HEK293 (cell line): ENCODE measurements around the gene MCM5.

ENCODE experiments used
- CTCF ChIA-PET: fragments of 350-600 bp; formaldehyde crosslinking; extraction: SDS; loops from one replicate; lab custom pipeline; 2021; ENCODE audit warnings: antibody characterized with exemption; lab: Yijun Ruan, JAX
- POLR2A ChIA-PET: fragments of 300-600 bp; formaldehyde crosslinking; extraction: SDS; loops from one replicate; lab custom pipeline; 2020; ENCODE audit warnings: antibody characterized with exemption, inconsistent platforms; lab: Yijun Ruan, JAX
- H3K27ac ChIP-seq: fragments of 200-500 bp; sonication (Bioruptor generic); 2 replicates; pipeline ENCODE4 v1.5.1; 2014; ENCODE audit warnings: low read depth, low read length, control low read depth, inconsistent platforms; ENCODE audit errors: extremely low read depth
- H3K36me3 ChIP-seq, 2 experiments: fragments of 200-500 bp in 1 of 2; sonication (Bioruptor generic) in 1 of 2; 1 replicate in 1 of 2; 2 replicates in 1 of 2; pipeline ENCODE4 v1.5.1; 2014 to 2017; ENCODE audit warnings: inconsistent platforms in 2 of 2, low read length in 2 of 2; ENCODE audit not compliant: control insufficient read depth in 2 of 2, insufficient read depth in 1 of 2
- H3K4me1 ChIP-seq: fragments of 200-500 bp; sonication (Bioruptor generic); 2 replicates; pipeline ENCODE4 v1.5.1; 2014; ENCODE audit warnings: mild to moderate bottlenecking, low read length, inconsistent platforms; ENCODE audit not compliant: control insufficient read depth, insufficient read depth
- H3K4me3 ChIP-seq: 2 replicates; pipeline ENCODE4 v1.5.1; 2011; ENCODE audit warnings: low read depth, mild to moderate bottlenecking, control low read depth, low read length, moderate library complexity
- H3K9me3 ChIP-seq: fragments of 200-500 bp; sonication (Bioruptor generic); 2 replicates; pipeline ENCODE4 v1.5.1; 2014; ENCODE audit warnings: low read depth, low read length, inconsistent platforms; ENCODE audit not compliant: control insufficient read depth, insufficient read depth
- BCL6B ChIP-seq: fragments of 450-650 bp; formaldehyde crosslinking; IDR thresholded peaks from 2 replicates; pipeline ENCODE4 v1.5.1; 2017; ENCODE audit warnings: missing biosample characterization, missing genetic modification characterization
- CTCF ChIP-seq: fragments of 450-650 bp; formaldehyde crosslinking; IDR thresholded peaks from 2 replicates; pipeline ENCODE4 v1.5.1; 2016; ENCODE audit warnings: missing biosample characterization, missing genetic modification characterization
- HOXC10 ChIP-seq: sonication (generic); formaldehyde crosslinking; IDR thresholded peaks from 2 replicates; pipeline ENCODE4 v1.8.1; 2023; ENCODE audit warnings: mild to moderate bottlenecking, missing genetic modification reagents
- HOXD13 ChIP-seq: sonication (generic); formaldehyde crosslinking; IDR thresholded peaks from 2 replicates; pipeline ENCODE4 v1.8.0; 2022; ENCODE audit warnings: missing genetic modification reagents, borderline replicate concordance
- IKZF3 ChIP-seq: fragments of 450-650 bp; IDR thresholded peaks from 2 replicates; pipeline ENCODE4 v1.5.0; 2018; ENCODE audit warnings: missing biosample characterization, mild to moderate bottlenecking, missing genetic modification characterization, moderate library complexity
- INSM2 ChIP-seq: fragments of 450-650 bp; formaldehyde crosslinking; IDR thresholded peaks from 2 replicates; pipeline ENCODE4 v1.5.1; 2016; ENCODE audit warnings: missing biosample characterization, missing genetic modification characterization
- KLF10 ChIP-seq: fragments of 450-650 bp; IDR thresholded peaks from 2 replicates; pipeline ENCODE4 v1.5.1; 2018; ENCODE audit warnings: missing biosample characterization, mild to moderate bottlenecking, missing genetic modification characterization
- KLF7 ChIP-seq: fragments of 450-650 bp; formaldehyde crosslinking; IDR thresholded peaks from 2 replicates; pipeline ENCODE4 v1.5.1; 2016; ENCODE audit warnings: missing biosample characterization, missing genetic modification characterization, borderline replicate concordance
- OSR2 ChIP-seq: fragments of 450-650 bp; formaldehyde crosslinking; IDR thresholded peaks from 2 replicates; pipeline ENCODE4 v1.5.1; 2016; ENCODE audit warnings: missing biosample characterization, missing genetic modification characterization
- OVOL3 ChIP-seq: fragments of 450-650 bp; formaldehyde crosslinking; IDR thresholded peaks from 2 replicates; pipeline ENCODE4 v1.5.1; 2016; ENCODE audit warnings: missing biosample characterization, missing genetic modification characterization
- SCRT2 ChIP-seq: fragments of 450-650 bp; formaldehyde crosslinking; IDR thresholded peaks from 2 replicates; pipeline ENCODE4 v1.5.1; 2016; ENCODE audit warnings: missing biosample characterization, missing genetic modification characterization
- ZFP69B ChIP-seq: fragments of 450-650 bp; formaldehyde crosslinking; IDR thresholded peaks from 2 replicates; pipeline ENCODE4 v1.5.1; 2016; ENCODE audit warnings: missing biosample characterization, missing genetic modification characterization
- ZNF174 ChIP-seq: fragments of 450-650 bp; formaldehyde crosslinking; IDR thresholded peaks from 2 replicates; pipeline ENCODE4 v1.5.0; 2017; ENCODE audit warnings: missing biosample characterization, mild to moderate bottlenecking, missing genetic modification characterization
- ZNF184 ChIP-seq: fragments of 450-650 bp; IDR thresholded peaks from 2 replicates; pipeline ENCODE4 v1.5.1; 2018; ENCODE audit warnings: missing biosample characterization, mild to moderate bottlenecking, missing genetic modification characterization
- ZNF239 ChIP-seq: fragments of 450-650 bp; formaldehyde crosslinking; IDR thresholded peaks from 2 replicates; pipeline ENCODE4 v1.5.1; 2016; ENCODE audit warnings: missing biosample characterization, missing genetic modification characterization
- ZNF324 ChIP-seq: fragments of 450-650 bp; formaldehyde crosslinking; IDR thresholded peaks from 2 replicates; pipeline ENCODE4 v1.5.1; 2016; ENCODE audit warnings: missing biosample characterization, missing genetic modification characterization
- ZNF391 ChIP-seq: fragments of 450-650 bp; formaldehyde crosslinking; IDR thresholded peaks from 2 replicates; pipeline ENCODE4 v1.5.1; 2016; ENCODE audit warnings: low read depth, missing biosample characterization, missing genetic modification characterization, borderline replicate concordance
- ZNF48 ChIP-seq: fragments of 450-650 bp; formaldehyde crosslinking; IDR thresholded peaks from 2 replicates; pipeline ENCODE4 v1.5.1; 2016; ENCODE audit warnings: missing biosample characterization, missing genetic modification characterization
- ZNF521 ChIP-seq: fragments of 450-650 bp; formaldehyde crosslinking; IDR thresholded peaks from 2 replicates; pipeline ENCODE4 v1.5.1; 2017; ENCODE audit warnings: missing biosample characterization, mild to moderate bottlenecking, missing genetic modification characterization
- ZNF558 ChIP-seq: fragments of 450-650 bp; formaldehyde crosslinking; IDR thresholded peaks from 2 replicates; pipeline ENCODE4 v1.5.1; 2016; ENCODE audit warnings: missing biosample characterization, missing genetic modification characterization
- ZNF571 ChIP-seq: fragments of 450-650 bp; formaldehyde crosslinking; IDR thresholded peaks from 2 replicates; pipeline ENCODE4 v1.5.0; 2017; ENCODE audit warnings: missing biosample characterization, missing genetic modification characterization
- ZNF621 ChIP-seq: fragments of 450-650 bp; formaldehyde crosslinking; IDR thresholded peaks from 2 replicates; pipeline ENCODE4 v1.5.1; 2017; ENCODE audit warnings: missing biosample characterization, missing genetic modification characterization
- ZNF664 ChIP-seq: fragments of 450-650 bp; formaldehyde crosslinking; IDR thresholded peaks from 2 replicates; pipeline ENCODE4 v1.5.1; 2016; ENCODE audit warnings: missing biosample characterization, missing genetic modification characterization
- ZNF677 ChIP-seq: fragments of 450-650 bp; IDR thresholded peaks from 2 replicates; pipeline ENCODE4 v1.5.0; 2018; ENCODE audit warnings: missing biosample characterization, mild to moderate bottlenecking, missing genetic modification characterization, moderate library complexity
- ZNF701 ChIP-seq: fragments of 450-650 bp; formaldehyde crosslinking; IDR thresholded peaks from 2 replicates; pipeline ENCODE4 v1.5.1; 2016; ENCODE audit warnings: missing biosample characterization, missing genetic modification characterization
- ZNF785 ChIP-seq: fragments of 450-650 bp; formaldehyde crosslinking; IDR thresholded peaks from 2 replicates; pipeline ENCODE4 v1.5.1; 2016; ENCODE audit warnings: missing biosample characterization, missing genetic modification characterization
- ZNF791 ChIP-seq: fragments of 450-650 bp; formaldehyde crosslinking; IDR thresholded peaks from 2 replicates; pipeline ENCODE4 v1.5.1; 2016; ENCODE audit warnings: missing biosample characterization, missing genetic modification characterization
- TF ChIP-seq, protein P1 (sequence below): fragments of 450-650 bp; formaldehyde crosslinking; IDR thresholded peaks from 2 replicates; pipeline ENCODE4 v1.5.1; 2017; ENCODE audit warnings: missing biosample characterization, missing genetic modification characterization

MCM5 gene

GRCh38 chr22:35384975-35385588, 14.9 kb upstream of the MCM5 start (continued):
- TF ChIP-seq ZNF521 (tag by site-specific recombination) = no peak
- TF ChIP-seq HOXD13 (CRISPR knock-in tag) = no peak
- TF ChIP-seq CTCF (tag by site-specific recombination) = no peak

DNA sequence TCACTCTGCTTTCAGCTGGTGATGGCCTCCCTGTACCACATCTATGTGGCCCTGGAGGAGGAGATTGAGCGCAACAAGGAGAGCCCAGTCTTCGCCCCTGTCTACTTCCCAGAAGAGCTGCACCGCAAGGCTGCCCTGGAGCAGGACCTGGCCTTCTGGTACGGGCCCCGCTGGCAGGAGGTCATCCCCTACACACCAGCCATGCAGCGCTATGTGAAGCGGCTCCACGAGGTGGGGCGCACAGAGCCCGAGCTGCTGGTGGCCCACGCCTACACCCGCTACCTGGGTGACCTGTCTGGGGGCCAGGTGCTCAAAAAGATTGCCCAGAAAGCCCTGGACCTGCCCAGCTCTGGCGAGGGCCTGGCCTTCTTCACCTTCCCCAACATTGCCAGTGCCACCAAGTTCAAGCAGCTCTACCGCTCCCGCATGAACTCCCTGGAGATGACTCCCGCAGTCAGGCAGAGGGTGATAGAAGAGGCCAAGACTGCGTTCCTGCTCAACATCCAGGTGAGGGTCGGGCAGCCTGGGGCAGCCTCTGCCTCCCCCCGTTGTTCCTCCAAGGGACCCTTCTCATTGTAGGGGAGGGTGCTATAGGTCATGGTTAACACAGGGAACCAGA, 13.2 kb upstream of the MCM5 start:
- peaks cover under 1% of the 10 kb centered on the region; the same call in 1 of the 2 replicates for H3K4me1 ChIP-seq
- CTCF ChIA-PET = interaction anchor here (0.6 to 0.7 kb wide), 2 partner anchors 197 to 891 kb away, joined by 3 to 4 read pairs; no protein-coding TSS in a partner anchor
- TF ChIP-seq BCL6B (tag by site-specific recombination) (no peak), KLF10 (tag by site-specific recombination) (no peak), ZNF621 (tag by site-specific recombination) (no peak), ZNF677 (tag by site-specific recombination) (no peak), OSR2 (tag by site-specific recombination) (no peak), KLF7 (tag by site-specific recombination) (no peak), HOXC10 (no peak), ZNF791 (tag by site-specific recombination) (no peak), IKZF3 (no peak), ZNF239 (tag by site-specific recombination) (no peak), INSM2 (tag by site-specific recombination) (no peak), ZNF48 (tag by site-specific recombination) (no peak)
- TF ChIP-seq, all 188 proteins: peak for 0
- Histone ChIP-seq H3K9me3 (no peaks in the 10 kb centered on the region), H3K4me3 (no peak overlapping the region), H3K36me3 (peaks cover 0 to 70% of the 10 kb centered on the region in 2 experiments; a peak in 2 of 3 replicates), H3K27ac (no peak overlapping the region)
- POLR2A ChIA-PET = interaction anchor here (0.5 to 1.1 kb wide), 2 partner anchors 16 kb away, joined by 3 read pairs; no protein-coding TSS in a partner anchor

- Histone ChIP-seq H3K4me3 (no peak overlapping the region), H3K27ac (no peak overlapping the region), H3K36me3 (peaks cover 0 to 61% of the 10 kb centered on the region in 2 experiments; a peak in 2 of 3 replicates), H3K4me1 (peaks cover 4% of the 10 kb centered on the region), H3K9me3 (no peaks in the 10 kb centered on the region)
- ChIA-PET POLR2A (no interaction called here), CTCF (no interaction called here)
- TF ChIP-seq, protein P1, sequence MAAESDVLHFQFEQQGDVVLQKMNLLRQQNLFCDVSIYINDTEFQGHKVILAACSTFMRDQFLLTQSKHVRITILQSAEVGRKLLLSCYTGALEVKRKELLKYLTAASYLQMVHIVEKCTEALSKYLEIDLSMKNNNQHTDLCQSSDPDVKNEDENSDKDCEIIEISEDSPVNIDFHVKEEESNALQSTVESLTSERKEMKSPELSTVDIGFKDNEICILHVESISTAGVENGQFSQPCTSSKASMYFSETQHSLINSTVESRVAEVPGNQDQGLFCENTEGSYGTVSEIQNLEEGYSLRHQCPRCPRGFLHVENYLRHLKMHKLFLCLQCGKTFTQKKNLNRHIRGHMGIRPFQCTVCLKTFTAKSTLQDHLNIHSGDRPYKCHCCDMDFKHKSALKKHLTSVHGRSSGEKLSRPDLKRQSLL (tag by site-specific recombination) = no peak
- TF ChIP-seq ZNF391 (tag by site-specific recombination) = no peak
- no peak for TF ChIP-seq ZNF184 (tag by site-specific recombination)
- TF ChIP-seq OVOL3 (tag by site-specific recombination) = no peak
- TF ChIP-seq ZNF558 (tag by site-specific recombination) = no peak
- TF ChIP-seq ZFP69B = no peak
- TF ChIP-seq ZNF785 (tag by site-specific recombination) = no peak
- no peak for TF ChIP-seq ZNF701
- TF ChIP-seq ZNF324 = no peak
- no peak for TF ChIP-seq ZNF571 (tag by site-specific recombination)
- no peak for TF ChIP-seq ZNF621 (tag by site-specific recombination)
- no peak for TF ChIP-seq ZNF664 (tag by site-specific recombination)
- TF ChIP-seq ZNF174 (tag by site-specific recombination) = no peak
- TF ChIP-seq SCRT2 (tag by site-specific recombination) = no peak
Measured at GRCh38 chr22:35390933-35391332, 9.0 kb upstream of the MCM5 start.
